ENCODE results near the gene TRAPPC3. TPM values are rescaled to one million over a fixed set of nuclear protein-coding genes. Genes with fewer than 3 reads are reported as not detected.
A peak's percentile ranks its signal among the peaks of the same experiment; 100 is the strongest.

Gene TRAPPC3
- total and polyA plus RNA-seq, 4 donors: 59.7 to 83.4 (median 80.9) TPM

- no peak overlapping the region for H3K4me3 ChIP-seq (ENCODE audit: low read depth, low read length)
- H3K27me3 ChIP-seq (ENCODE audit: control insufficient read depth, insufficient read depth, low read length): no peaks in the 10 kb centered on the region
- H3K9me3 ChIP-seq (ENCODE audit: control insufficient read depth, insufficient read depth, low read length): no peaks in the 10 kb centered on the region
- peaks cover 50% of the 10 kb centered on the region for H3K4me1 ChIP-seq (ENCODE audit: control insufficient read depth, insufficient read depth, low read length)
- DNase-seq (ENCODE audit: low read depth in 4 of 6, low spot score in 6 of 6): no peak
- WGBS (ENCODE audit: insufficient coverage): 97% methylated on average over 6 of the region's 6 CpGs
- no peak overlapping the region for H3K27ac ChIP-seq (ENCODE audit: low read depth, low read length)
- H3K36me3 ChIP-seq (ENCODE audit: control insufficient read depth, insufficient read depth, low read length): peaks cover 2% of the 10 kb centered on the region
Observed at GRCh38 chr1:36153476-36153875, 4.2 kb upstream of the TRAPPC3 start.

GRCh38 chr1:36151845-36152203 is 2.5 kb upstream of the TRAPPC3 start:
- peak overlapping the region; percentile 86 for H3K27ac ChIP-seq (ENCODE audit: low read depth, low read length)
- H3K9me3 ChIP-seq (ENCODE audit: control insufficient read depth, insufficient read depth, low read length): no peaks in the 10 kb centered on the region
- WGBS (ENCODE audit: insufficient coverage): 53% methylated on average over 3 of the region's 3 CpGs
- H3K36me3 ChIP-seq (ENCODE audit: control insufficient read depth, insufficient read depth, low read length): no peaks in the 10 kb centered on the region
- peaks cover 46% of the 10 kb centered on the region for H3K4me1 ChIP-seq (ENCODE audit: control insufficient read depth, insufficient read depth, low read length)
- no peak for DNase-seq (ENCODE audit: low read depth in 4 of 6, low spot score in 6 of 6)
- H3K4me3 ChIP-seq (ENCODE audit: low read depth, low read length): no peak overlapping the region
- no peaks in the 10 kb centered on the region for H3K27me3 ChIP-seq (ENCODE audit: control insufficient read depth, insufficient read depth, low read length)

- peaks cover 46% of the 10 kb centered on the region for H3K4me1 ChIP-seq (ENCODE audit: control insufficient read depth, insufficient read depth, low read length)
- H3K27me3 ChIP-seq (ENCODE audit: control insufficient read depth, insufficient read depth, low read length): no peaks in the 10 kb centered on the region
- no peak overlapping the region for H3K4me3 ChIP-seq (ENCODE audit: low read depth, low read length)
- WGBS (ENCODE audit: insufficient coverage): no CpG with 5 or more reads among the region's 1 CpG
- H3K27ac ChIP-seq (ENCODE audit: low read depth, low read length): peak overlapping the region; percentile 86
- H3K9me3 ChIP-seq (ENCODE audit: control insufficient read depth, insufficient read depth, low read length): no peaks in the 10 kb centered on the region
- H3K36me3 ChIP-seq (ENCODE audit: control insufficient read depth, insufficient read depth, low read length): no peaks in the 10 kb centered on the region
- DNase-seq (ENCODE audit: low read depth in 4 of 6, low spot score in 6 of 6): no peak
Observed at GRCh38 chr1:36151134-36151844, 2.0 kb upstream of the TRAPPC3 start.

GRCh38 chr1:36150296-36151133 is 1.2 kb upstream of the TRAPPC3 start:
- Histone ChIP-seq H3K9me3 (ENCODE audit: control insufficient read depth, insufficient read depth, low read length) (no peaks in the 10 kb centered on the region), H3K4me3 (ENCODE audit: low read depth, low read length) (no peak overlapping the region), H3K36me3 (ENCODE audit: control insufficient read depth, insufficient read depth, low read length) (no peaks in the 10 kb centered on the region), H3K27ac (ENCODE audit: low read depth, low read length) (peak overlapping the region; percentile 86), H3K4me1 (ENCODE audit: control insufficient read depth, insufficient read depth, low read length) (peaks cover 44% of the 10 kb centered on the region), H3K27me3 (ENCODE audit: control insufficient read depth, insufficient read depth, low read length) (no peaks in the 10 kb centered on the region)
- 13% methylated on average over 8 of the region's 12 CpGs for WGBS (ENCODE audit: insufficient coverage)
- DNase-seq (ENCODE audit: low read depth in 4 of 6, low spot score in 6 of 6): peak in 2 of 6 donors; percentile 62 to 84

DNA sequence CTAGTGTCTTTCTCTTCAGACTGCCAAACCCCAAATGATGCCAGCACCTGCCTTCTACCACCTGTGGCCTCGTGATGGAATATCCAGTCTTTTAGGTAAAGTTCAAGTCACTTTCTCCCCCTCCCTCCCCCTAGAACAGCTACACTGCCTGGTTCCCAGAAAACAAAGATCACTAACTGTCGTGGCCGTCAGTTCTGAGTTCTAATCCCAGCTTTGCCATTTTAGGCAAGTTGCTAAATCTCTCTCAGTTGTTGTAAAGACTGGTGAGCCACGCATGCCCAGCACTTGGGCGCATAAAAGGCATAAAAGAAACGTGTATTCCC is 648 bp upstream of the TRAPPC3 start:
- peak overlapping the region; percentile 86 for H3K27ac ChIP-seq (ENCODE audit: low read depth, low read length)
- WGBS (ENCODE audit: insufficient coverage): 30% methylated on average over 3 of the region's 6 CpGs
- H3K36me3 ChIP-seq (ENCODE audit: control insufficient read depth, insufficient read depth, low read length): no peaks in the 10 kb centered on the region
- no peaks in the 10 kb centered on the region for H3K27me3 ChIP-seq (ENCODE audit: control insufficient read depth, insufficient read depth, low read length)
- no peaks in the 10 kb centered on the region for H3K9me3 ChIP-seq (ENCODE audit: control insufficient read depth, insufficient read depth, low read length)
- no peak for DNase-seq (ENCODE audit: low read depth in 4 of 6, low spot score in 6 of 6)
- H3K4me3 ChIP-seq (ENCODE audit: low read depth, low read length): peak overlapping the region; percentile 98
- H3K4me1 ChIP-seq (ENCODE audit: control insufficient read depth, insufficient read depth, low read length): peaks cover 39% of the 10 kb centered on the region

DNA sequence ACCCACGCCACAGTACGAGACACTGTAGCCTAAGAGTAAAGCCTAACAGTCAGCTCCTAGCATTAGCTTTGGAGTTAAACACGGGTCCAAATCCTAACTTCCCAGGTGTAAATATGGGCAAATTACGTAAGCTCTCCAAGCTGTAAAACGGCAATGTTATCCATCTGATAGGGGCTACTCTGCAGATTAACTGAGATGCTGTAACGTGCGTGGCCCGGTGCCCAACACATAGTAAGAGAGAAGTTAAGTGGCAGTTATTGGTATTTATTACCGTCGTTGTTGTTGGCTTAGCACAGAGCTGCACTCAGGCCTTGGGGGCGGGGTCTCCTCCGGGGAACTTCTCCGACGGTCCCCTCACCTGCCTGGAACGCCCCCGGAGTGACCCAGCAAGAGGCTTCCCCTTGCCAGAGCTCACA is 457 bp downstream of the TRAPPC3 start:
- Histone ChIP-seq H3K4me1 (ENCODE audit: control insufficient read depth, insufficient read depth, low read length) (peaks cover 35% of the 10 kb centered on the region), H3K27ac (ENCODE audit: low read depth, low read length) (peak overlapping the region; percentile 86), H3K9me3 (ENCODE audit: control insufficient read depth, insufficient read depth, low read length) (no peaks in the 10 kb centered on the region), H3K4me3 (ENCODE audit: low read depth, low read length) (peak overlapping the region; percentile 98), H3K36me3 (ENCODE audit: control insufficient read depth, insufficient read depth, low read length) (no peaks in the 10 kb centered on the region), H3K27me3 (ENCODE audit: control insufficient read depth, insufficient read depth, low read length) (no peaks in the 10 kb centered on the region)
- DNase-seq (ENCODE audit: low read depth in 4 of 6, low spot score in 6 of 6): no peak
- WGBS (ENCODE audit: insufficient coverage): 6% methylated on average over 15 of the region's 16 CpGs

GRCh38 chr1:36144413-36144812 is 4.9 kb downstream of the TRAPPC3 start:
- DNase-seq (ENCODE audit: low read depth in 4 of 6, low spot score in 6 of 6): no peak
- peaks cover 24% of the 10 kb centered on the region for H3K4me1 ChIP-seq (ENCODE audit: control insufficient read depth, insufficient read depth, low read length)
- H3K9me3 ChIP-seq (ENCODE audit: control insufficient read depth, insufficient read depth, low read length): no peaks in the 10 kb centered on the region
- H3K36me3 ChIP-seq (ENCODE audit: control insufficient read depth, insufficient read depth, low read length): no peaks in the 10 kb centered on the region
- WGBS (ENCODE audit: insufficient coverage): no CpG with 5 or more reads among the region's 2 CpGs
- H3K27me3 ChIP-seq (ENCODE audit: control insufficient read depth, insufficient read depth, low read length): no peaks in the 10 kb centered on the region
- no peak overlapping the region for H3K27ac ChIP-seq (ENCODE audit: low read depth, low read length)
- no peak overlapping the region for H3K4me3 ChIP-seq (ENCODE audit: low read depth, low read length)

GRCh38 chr1:36143424-36143823 is 5.9 kb downstream of the TRAPPC3 start:
- H3K4me3 ChIP-seq (ENCODE audit: low read depth, low read length): no peak overlapping the region
- DNase-seq (ENCODE audit: low read depth in 4 of 6, low spot score in 6 of 6): no peak
- no peak overlapping the region for H3K27ac ChIP-seq (ENCODE audit: low read depth, low read length)
- no peaks in the 10 kb centered on the region for H3K36me3 ChIP-seq (ENCODE audit: control insufficient read depth, insufficient read depth, low read length)
- H3K9me3 ChIP-seq (ENCODE audit: control insufficient read depth, insufficient read depth, low read length): no peaks in the 10 kb centered on the region
- H3K4me1 ChIP-seq (ENCODE audit: control insufficient read depth, insufficient read depth, low read length): peaks cover 22% of the 10 kb centered on the region
- H3K27me3 ChIP-seq (ENCODE audit: control insufficient read depth, insufficient read depth, low read length): no peaks in the 10 kb centered on the region
- WGBS (ENCODE audit: insufficient coverage): 88% methylated on average over 3 of the region's 4 CpGs

GRCh38 chr1:36142121-36142520 is 7.2 kb downstream of the TRAPPC3 start:
- no CpG with 5 or more reads among the region's 1 CpG for WGBS (ENCODE audit: insufficient coverage)
- H3K4me3 ChIP-seq (ENCODE audit: low read depth, low read length): no peak overlapping the region
- H3K36me3 ChIP-seq (ENCODE audit: control insufficient read depth, insufficient read depth, low read length): peaks cover 12% of the 10 kb centered on the region
- peak in 2 of 6 donors; percentile 44 to 75 for DNase-seq (ENCODE audit: low read depth in 4 of 6, low spot score in 6 of 6)
- H3K9me3 ChIP-seq (ENCODE audit: control insufficient read depth, insufficient read depth, low read length): no peaks in the 10 kb centered on the region
- peak overlapping the region; percentile 40 for H3K27ac ChIP-seq (ENCODE audit: low read depth, low read length)
- peaks cover 15% of the 10 kb centered on the region for H3K4me1 ChIP-seq (ENCODE audit: control insufficient read depth, insufficient read depth, low read length)
- H3K27me3 ChIP-seq (ENCODE audit: control insufficient read depth, insufficient read depth, low read length): no peaks in the 10 kb centered on the region

GRCh38 chr1:36139521-36139920 is 9.8 kb downstream of the TRAPPC3 start:
- Histone ChIP-seq H3K36me3 (ENCODE audit: control insufficient read depth, insufficient read depth, low read length) (peaks cover 20% of the 10 kb centered on the region), H3K4me1 (ENCODE audit: control insufficient read depth, insufficient read depth, low read length) (peaks cover 23% of the 10 kb centered on the region)
- DNase-seq (ENCODE audit: low read depth in 4 of 6, low spot score in 6 of 6): no peak

More at GRCh38 chr1:36139521-36139920, 9.8 kb downstream of the TRAPPC3 start:
- H3K27me3 ChIP-seq (ENCODE audit: control insufficient read depth, insufficient read depth, low read length): no peaks in the 10 kb centered on the region
- 67% methylated on average over 2 of the region's 5 CpGs for WGBS (ENCODE audit: insufficient coverage)
- H3K27ac ChIP-seq (ENCODE audit: low read depth, low read length): no peak overlapping the region
- H3K4me3 ChIP-seq (ENCODE audit: low read depth, low read length): no peak overlapping the region
- no peaks in the 10 kb centered on the region for H3K9me3 ChIP-seq (ENCODE audit: control insufficient read depth, insufficient read depth, low read length)

Measured in spinal cord (tissue), 10 donors.